Ishikawa (cell line): ENCODE results near the gene NSG2.

Source experiments
- CEBPB ChIP-seq: IDR thresholded peaks from 2 replicates; pipeline ENCODE4 v1.6.1; 2012
- CREB1 ChIP-seq: IDR thresholded peaks from 2 replicates; pipeline ENCODE4 v1.6.1; 2012; ENCODE audit warnings: low read depth
- EGR1 ChIP-seq: IDR thresholded peaks from 2 replicates; pipeline ENCODE4 v1.6.1; 2012
- EP300 ChIP-seq: IDR thresholded peaks from 2 replicates; pipeline ENCODE4 v1.6.1; 2012; ENCODE audit warnings: borderline replicate concordance
- FOXM1 ChIP-seq: IDR thresholded peaks from 2 replicates; pipeline ENCODE4 v1.6.1; 2012; ENCODE audit warnings: low read depth, borderline replicate concordance
- MAX ChIP-seq: IDR thresholded peaks from 2 replicates; pipeline ENCODE4 v1.6.1; 2012
- NFIC ChIP-seq: IDR thresholded peaks from 2 replicates; pipeline ENCODE4 v1.6.1; 2012
- RAD21 ChIP-seq: IDR thresholded peaks from 2 replicates; pipeline ENCODE4 v1.6.1; 2012; ENCODE audit warnings: low read depth
- REST ChIP-seq: IDR thresholded peaks from 2 replicates; pipeline ENCODE4 v1.6.1; 2012; ENCODE audit warnings: low read depth, mild to moderate bottlenecking
- TAF1 ChIP-seq: IDR thresholded peaks from 2 replicates; pipeline ENCODE4 v1.6.1; 2012; ENCODE audit warnings: low read depth, mild to moderate bottlenecking
- TCF12 ChIP-seq: IDR thresholded peaks from 2 replicates; pipeline ENCODE4 v1.6.1; 2012; ENCODE audit warnings: low read depth
- TEAD4 ChIP-seq: IDR thresholded peaks from 2 replicates; pipeline ENCODE4 v1.6.1; 2012
- USF1 ChIP-seq: IDR thresholded peaks from 2 replicates; pipeline ENCODE4 v1.6.1; 2012
- YY1 ChIP-seq: IDR thresholded peaks from 2 replicates; pipeline ENCODE4 v1.6.1; 2012; ENCODE audit warnings: low read depth
- ZBTB7A ChIP-seq: IDR thresholded peaks from 2 replicates; pipeline ENCODE4 v1.6.1; 2012; ENCODE audit warnings: low read depth

NSG2 gene

GRCh38 chr5:174093123-174093522 is 47.6 kb downstream of the NSG2 start:
- TF ChIP-seq TEAD4 (no peak), USF1 (no peak)

GRCh38 chr5:174094857-174095606 is 49.5 kb downstream of the NSG2 start:
- no peak for TF ChIP-seq TCF12
- TF ChIP-seq ZBTB7A, result no peak
- TF ChIP-seq CREB1, result no peak
- no peak for TF ChIP-seq FOXM1
- no peak for TF ChIP-seq REST
- TF ChIP-seq EP300, result no peak
- TF ChIP-seq CEBPB, result no peak

GRCh38 chr5:174096619-174097018 is 51.1 kb downstream of the NSG2 start:
- TF ChIP-seq ZBTB7A (no peak), EP300 (no peak), MAX (no peak), CEBPB (no peak), NFIC (no peak)

GRCh38 chr5:174097486-174098185 is 52.1 kb downstream of the NSG2 start:
- TF ChIP-seq NFIC, result no peak
- no peak for TF ChIP-seq USF1
- no peak for TF ChIP-seq TAF1
- no peak for TF ChIP-seq EP300
- TF ChIP-seq REST, result no peak
- no peak for TF ChIP-seq ZBTB7A
- no peak for TF ChIP-seq RAD21
- TF ChIP-seq EGR1, result no peak
- no peak for TF ChIP-seq CREB1

GRCh38 chr5:174098694-174099093 is 53.2 kb downstream of the NSG2 start:
- no peak for TF ChIP-seq MAX
- TF ChIP-seq ZBTB7A, result no peak
- TF ChIP-seq CREB1, result no peak
- no peak for TF ChIP-seq TAF1
- no peak for TF ChIP-seq CEBPB
- no peak for TF ChIP-seq FOXM1
- TF ChIP-seq TEAD4, result no peak
- no peak for TF ChIP-seq NFIC
- TF ChIP-seq EP300, result no peak
- no peak for TF ChIP-seq RAD21
- no peak for TF ChIP-seq YY1
- TF ChIP-seq EGR1, result no peak

GRCh38 chr5:174100490-174100889 is 55.0 kb downstream of the NSG2 start:
- no peak for TF ChIP-seq FOXM1
- no peak for TF ChIP-seq NFIC
- TF ChIP-seq USF1, result no peak
- no peak for TF ChIP-seq TCF12
- TF ChIP-seq TAF1, result no peak
- no peak for TF ChIP-seq EGR1
- no peak for TF ChIP-seq MAX
- TF ChIP-seq YY1, result no peak
- no peak for TF ChIP-seq RAD21
- TF ChIP-seq CREB1, result no peak
- TF ChIP-seq EP300, result no peak
- no peak for TF ChIP-seq TEAD4
- TF ChIP-seq CEBPB, result no peak
- no peak for TF ChIP-seq REST
- TF ChIP-seq ZBTB7A, result no peak
